GM19328 (cell line): ENCODE results near the gene ZNF136.
A peak's percentile ranks its signal among the peaks of the same experiment; 100 is the strongest.

Source experiments
- ATAC-seq: cut with Tn5 transposase; IDR thresholded peaks from one replicate; pipeline ENCODE4 v1.9.1; 2021; ENCODE audit warnings: mild to moderate bottlenecking, moderate library complexity; ENCODE audit not compliant: unreplicated experiment

The ZNF136 gene

GRCh38 chr19:12162882-12163806 lies at the start of gene ZNF136:
Gene ZNF136, plus strand, starts transcription at chr19:12163096. Its CDS starts 108 bp downstream, at chr19:12163204.
- ATAC-seq, result peak; percentile 96

DNA sequence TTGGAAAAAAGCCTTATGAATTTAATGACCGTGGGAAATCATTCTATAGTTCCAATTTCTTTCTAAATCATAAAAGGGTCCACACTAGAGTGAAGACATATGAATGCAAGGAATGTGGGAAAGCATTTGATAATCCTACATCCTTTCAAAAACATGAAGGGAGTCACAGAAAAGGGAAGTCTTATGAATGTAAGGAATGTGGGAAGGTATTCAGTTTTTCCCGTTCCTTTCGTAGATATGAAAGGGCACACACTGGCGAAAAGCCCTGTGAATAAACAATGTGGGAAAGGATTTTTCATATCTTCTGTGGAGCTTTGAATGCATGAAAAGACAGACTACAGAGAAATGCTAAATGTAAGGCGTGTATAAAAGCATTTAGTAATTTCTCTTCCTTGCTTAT lies 49.8 kb upstream of the ZNF136 start:
- no peak for ATAC-seq

DNA sequence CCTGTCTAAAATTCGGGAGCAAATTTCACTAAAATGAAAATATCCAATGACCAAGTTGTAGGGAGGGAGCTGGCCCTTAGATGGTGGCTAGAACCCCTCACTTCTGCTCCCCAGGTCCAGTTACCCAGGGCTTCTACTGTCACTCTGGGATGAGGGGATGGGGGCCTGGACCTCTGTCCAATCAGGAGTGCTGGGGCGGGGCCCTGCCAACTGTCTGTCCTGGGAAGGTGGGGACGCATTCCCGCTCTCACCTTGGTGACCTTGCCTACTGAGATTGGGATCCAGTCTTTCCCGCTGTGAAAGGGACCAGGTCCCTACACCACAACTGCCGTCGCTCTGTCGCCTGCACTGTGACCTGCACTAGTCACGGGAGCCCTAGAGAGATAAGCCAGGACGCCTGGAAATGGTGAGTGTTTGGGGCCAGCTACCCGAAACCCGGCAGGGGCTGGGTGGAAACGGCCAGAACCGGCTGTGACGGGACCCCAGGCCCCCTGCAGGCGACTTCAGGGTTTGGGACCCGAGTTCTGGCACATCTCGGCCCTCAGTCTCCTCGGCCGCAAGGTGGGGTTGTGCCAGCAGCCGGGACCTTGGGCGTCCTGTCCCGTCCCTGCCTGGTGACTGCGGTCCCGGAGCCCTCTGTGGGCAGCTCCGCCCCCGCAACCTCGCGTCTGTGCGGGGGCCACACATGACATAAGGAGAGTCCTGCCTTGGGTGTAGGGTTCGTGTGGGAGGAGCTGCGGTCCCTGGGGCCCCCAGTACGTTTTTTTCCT lies 45.5 kb upstream of the ZNF136 start:
- ATAC-seq, result no peak

DNA sequence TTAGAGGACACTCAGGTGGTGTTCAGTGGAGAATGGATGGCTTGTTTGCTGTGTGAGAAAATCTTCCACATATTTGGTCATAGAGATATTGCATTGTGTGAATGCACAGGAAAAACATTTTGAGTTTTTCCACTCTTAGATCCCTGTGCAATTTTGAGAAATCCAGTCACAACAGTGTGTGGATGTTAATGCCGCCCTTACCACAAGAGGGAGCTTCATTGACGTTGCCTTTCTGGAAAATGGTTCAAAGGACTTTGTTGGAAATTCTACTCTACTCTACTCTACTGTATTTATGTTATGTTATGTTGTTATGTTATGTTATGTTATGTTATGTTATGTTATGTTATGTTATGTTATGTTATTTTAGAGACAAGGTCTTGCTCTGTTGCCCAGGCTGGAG lies 36.2 kb upstream of the ZNF136 start:
- no peak for ATAC-seq

- ATAC-seq, result no peak
Observed at GRCh38 chr19:12133069-12133468, 29.8 kb upstream of the ZNF136 start.

- ATAC-seq, result no peak
Observed at GRCh38 chr19:12137221-12137940, 25.5 kb upstream of the ZNF136 start.

DNA sequence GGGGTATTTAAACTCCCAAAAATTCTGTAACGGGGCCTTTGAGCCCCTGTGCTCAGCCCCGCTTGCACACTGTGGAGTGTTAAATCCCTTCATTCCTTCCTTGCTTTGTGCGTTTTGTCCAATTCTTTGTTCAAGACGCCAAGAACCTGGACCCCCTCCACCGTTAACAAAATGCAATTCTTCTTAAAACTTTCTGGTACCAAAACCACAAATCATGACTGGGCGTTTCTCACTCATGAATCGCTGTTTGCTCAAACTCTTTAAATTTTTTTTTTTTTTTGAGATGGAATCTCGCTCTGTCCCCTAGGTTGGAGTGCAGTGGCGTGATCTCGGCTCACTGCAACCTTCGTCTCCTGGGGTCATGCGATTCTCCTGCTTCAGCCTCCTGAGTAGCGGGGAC lies 23.6 kb upstream of the ZNF136 start:
- ATAC-seq, result no peak

- peak; percentile 77 for ATAC-seq
Observed at GRCh38 chr19:12139885-12140544, 22.9 kb upstream of the ZNF136 start, which contains the start of gene ZNF20. Gene ZNF20, minus strand, starts transcription at chr19:12140350. Its CDS starts 168 bp downstream, at chr19:12140182.

GRCh38 chr19:12140545-12141404 lies 22.1 kb upstream of the ZNF136 start:
- no peak for ATAC-seq

DNA sequence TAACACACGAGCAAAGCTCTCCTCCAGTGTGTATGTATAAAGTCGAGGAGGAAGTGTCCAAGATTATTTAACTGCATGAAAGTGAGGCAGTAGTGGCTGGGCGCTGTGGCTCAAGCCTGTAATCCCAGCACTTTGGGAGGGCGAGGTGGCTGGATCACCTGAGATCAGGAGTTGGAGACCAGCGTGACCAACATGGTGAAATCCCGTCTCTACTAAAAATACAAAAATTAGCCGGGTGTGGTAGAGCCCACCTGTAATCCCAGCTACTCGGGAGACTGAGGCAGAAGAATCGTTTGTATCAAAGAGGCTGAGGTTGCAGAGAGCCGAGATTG lies 21.5 kb upstream of the ZNF136 start:
- no peak for ATAC-seq

GRCh38 chr19:12145348-12145747 lies 17.5 kb upstream of the ZNF136 start:
- ATAC-seq, result no peak

DNA sequence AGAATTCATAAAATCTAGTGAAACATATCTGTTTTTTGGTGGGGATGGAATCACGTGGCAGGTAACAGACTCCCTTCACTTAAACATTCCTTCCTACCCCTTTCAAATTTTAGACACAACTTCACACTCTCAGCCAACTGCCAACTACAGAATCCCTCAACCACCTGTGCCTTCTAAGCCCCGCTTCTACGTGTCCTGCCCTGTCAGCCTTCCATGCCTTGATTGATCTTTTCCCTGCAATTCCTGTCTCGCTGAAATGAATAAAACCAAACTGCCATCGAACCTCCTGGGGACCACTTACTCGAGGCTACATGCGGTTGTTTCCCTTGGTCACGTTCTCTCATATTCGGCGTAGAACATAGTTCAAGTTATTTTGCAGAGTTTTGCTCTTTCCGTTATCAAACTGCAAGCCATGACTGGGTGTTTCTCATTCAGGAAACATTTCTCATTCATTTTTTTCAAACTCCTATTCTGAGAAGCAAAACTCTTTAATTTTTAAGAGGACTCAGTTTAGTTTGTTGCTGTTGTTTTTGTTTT lies 7.5 kb upstream of the ZNF136 start:
- ATAC-seq, result no peak

GRCh38 chr19:12156223-12157058 lies 6.5 kb upstream of the ZNF136 start, which contains the start of gene ZNF625:
Gene ZNF625, minus strand, starts transcription at chr19:12156734. Its CDS starts 176 bp downstream, at chr19:12156558.
- ATAC-seq, result no peak

GRCh38 chr19:12159773-12160414 lies 3.0 kb upstream of the ZNF136 start:
- ATAC-seq, result no peak

GRCh38 chr19:12162513-12162881 lies 399 bp upstream of the ZNF136 start:
- no peak for ATAC-seq

GRCh38 chr19:12163826-12164225 lies 930 bp downstream of the ZNF136 start:
- no peak for ATAC-seq

DNA sequence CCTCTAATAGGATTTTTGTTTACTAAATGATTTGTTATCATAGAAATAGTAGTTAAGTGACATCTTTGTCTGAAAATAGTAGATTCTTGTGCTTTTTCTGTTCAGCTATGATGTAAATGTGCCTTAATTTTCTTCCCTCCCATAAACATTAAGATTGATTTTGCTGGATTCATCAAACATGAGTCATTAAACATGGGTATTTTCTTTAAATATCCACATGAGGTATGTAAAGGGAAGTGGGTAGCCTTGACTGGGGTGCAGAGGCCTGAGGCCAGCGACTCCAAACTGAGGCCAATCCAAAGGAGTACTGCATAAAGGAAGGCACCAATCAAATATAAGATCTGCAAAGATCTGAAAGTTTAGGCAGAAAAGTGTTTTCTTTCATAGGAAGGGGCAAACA lies 3.7 kb downstream of the ZNF136 start:
- ATAC-seq, result no peak

DNA sequence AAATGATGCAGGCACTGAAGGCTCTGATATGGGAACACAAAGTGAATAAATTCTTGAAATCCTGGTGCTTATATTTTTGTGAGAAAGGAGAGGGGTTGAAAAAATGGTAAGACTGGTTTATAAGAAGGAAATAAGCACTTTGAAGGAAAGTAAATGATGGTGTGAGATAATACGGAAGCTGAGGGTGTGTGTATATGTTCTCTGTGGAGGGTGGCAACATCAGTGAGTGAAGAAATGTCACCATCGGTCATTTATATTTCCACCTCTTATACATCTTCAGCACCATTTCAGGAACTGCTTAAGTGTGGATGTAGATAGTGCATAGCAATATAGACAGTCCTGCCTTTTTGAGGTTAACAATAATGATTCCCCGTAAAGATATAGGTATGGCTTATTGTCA lies 17.5 kb downstream of the ZNF136 start:
- ATAC-seq, result no peak
